ENCODE data around the gene SLCO1A2.

DNA sequence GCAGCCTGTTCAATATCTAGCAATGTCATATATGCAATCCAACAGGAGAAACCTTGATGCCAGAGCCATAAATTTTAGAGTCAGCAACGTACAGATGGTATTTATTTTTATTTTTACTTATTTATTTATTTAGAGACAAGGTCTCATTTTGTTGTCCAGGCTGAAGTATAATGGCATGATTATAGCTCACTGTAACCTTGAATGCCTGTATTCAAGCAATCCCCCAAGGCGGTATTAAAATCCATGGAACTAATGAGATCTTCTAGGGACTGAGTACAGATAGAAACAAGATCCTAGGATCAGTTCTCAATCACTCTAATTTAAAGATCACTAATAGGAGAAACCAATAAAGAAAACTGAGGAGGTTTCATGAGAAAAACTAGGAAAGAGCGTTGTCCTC, 114.5 kb downstream of the SLCO1A2 start:
- TF ChIP-seq, protein P1, sequence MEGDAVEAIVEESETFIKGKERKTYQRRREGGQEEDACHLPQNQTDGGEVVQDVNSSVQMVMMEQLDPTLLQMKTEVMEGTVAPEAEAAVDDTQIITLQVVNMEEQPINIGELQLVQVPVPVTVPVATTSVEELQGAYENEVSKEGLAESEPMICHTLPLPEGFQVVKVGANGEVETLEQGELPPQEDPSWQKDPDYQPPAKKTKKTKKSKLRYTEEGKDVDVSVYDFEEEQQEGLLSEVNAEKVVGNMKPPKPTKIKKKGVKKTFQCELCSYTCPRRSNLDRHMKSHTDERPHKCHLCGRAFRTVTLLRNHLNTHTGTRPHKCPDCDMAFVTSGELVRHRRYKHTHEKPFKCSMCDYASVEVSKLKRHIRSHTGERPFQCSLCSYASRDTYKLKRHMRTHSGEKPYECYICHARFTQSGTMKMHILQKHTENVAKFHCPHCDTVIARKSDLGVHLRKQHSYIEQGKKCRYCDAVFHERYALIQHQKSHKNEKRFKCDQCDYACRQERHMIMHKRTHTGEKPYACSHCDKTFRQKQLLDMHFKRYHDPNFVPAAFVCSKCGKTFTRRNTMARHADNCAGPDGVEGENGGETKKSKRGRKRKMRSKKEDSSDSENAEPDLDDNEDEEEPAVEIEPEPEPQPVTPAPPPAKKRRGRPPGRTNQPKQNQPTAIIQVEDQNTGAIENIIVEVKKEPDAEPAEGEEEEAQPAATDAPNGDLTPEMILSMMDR (IDR thresholded peaks at IDR 0.05): no peak
- TF ChIP-seq POLR2A (IDR thresholded peaks at IDR 0.05): no peak

Data from right lobe of liver (tissue), 4 donors.